GM21737 (cell line): Measurements from ENCODE around the gene GPR82.
A peak's percentile ranks its signal among the peaks of the same experiment; 100 is the strongest.
"Not testable (repeated sequence)": the region's sequence is repeated elsewhere in the genome, so short reads cannot be mapped to it uniquely, and the experiment has no call there.

Experiments used
- ATAC-seq: cut with Tn5 transposase; IDR thresholded peaks from one replicate; pipeline ENCODE4 v1.9.1; 2021; ENCODE audit warnings: mild to moderate bottlenecking, moderate library complexity; ENCODE audit not compliant: unreplicated experiment

The GPR82 gene

GRCh38 chrX:41718481-41719235 is 5.3 kb upstream of the GPR82 start:
- ATAC-seq: no peak

DNA sequence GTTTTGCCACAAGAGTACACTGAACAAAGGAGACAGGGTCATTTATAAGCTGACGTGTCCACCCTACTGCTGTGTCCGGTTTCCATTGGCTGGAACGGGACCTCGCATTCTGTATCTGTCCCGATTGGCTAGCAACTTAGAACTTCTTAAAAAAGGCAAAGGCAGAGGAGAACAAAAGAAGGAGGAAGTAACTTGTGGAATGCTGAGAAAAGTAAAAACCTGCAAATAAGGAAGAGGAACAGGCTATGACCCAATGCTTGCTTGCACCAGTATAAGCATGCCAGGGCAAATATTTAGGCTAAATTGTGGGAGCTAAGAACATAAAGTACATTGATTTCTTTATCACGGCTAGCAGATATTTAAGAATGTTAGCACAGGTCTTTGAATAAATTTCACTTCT is 4.4 kb upstream of the GPR82 start:
- not testable (repeated sequence) for ATAC-seq

GRCh38 chrX:41720125-41720779 is 3.7 kb upstream of the GPR82 start:
- ATAC-seq: peak; percentile 76

DNA sequence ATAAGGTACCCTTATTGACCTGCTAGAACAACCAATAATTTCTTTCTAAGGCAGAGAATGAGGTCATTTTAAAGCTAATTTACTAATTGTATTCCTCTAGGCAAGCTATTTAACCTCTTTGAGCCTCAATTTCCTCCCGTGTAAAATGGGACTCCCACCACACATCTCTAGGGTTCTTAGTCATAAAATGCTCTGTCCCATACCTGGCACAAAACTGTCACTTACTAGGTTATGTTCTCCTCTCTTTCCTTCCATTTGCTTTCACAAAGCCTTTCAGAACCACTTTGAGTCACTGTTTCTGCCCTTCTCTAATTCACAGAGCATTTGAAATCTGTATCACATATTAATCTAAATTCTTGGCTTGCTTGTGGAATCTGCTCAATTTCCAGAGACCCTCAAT is 2.4 kb upstream of the GPR82 start:
- ATAC-seq: no peak

- ATAC-seq: no peak
These were observed 1.8 kb upstream of the GPR82 start for GRCh38 chrX:41722214-41722613.

DNA sequence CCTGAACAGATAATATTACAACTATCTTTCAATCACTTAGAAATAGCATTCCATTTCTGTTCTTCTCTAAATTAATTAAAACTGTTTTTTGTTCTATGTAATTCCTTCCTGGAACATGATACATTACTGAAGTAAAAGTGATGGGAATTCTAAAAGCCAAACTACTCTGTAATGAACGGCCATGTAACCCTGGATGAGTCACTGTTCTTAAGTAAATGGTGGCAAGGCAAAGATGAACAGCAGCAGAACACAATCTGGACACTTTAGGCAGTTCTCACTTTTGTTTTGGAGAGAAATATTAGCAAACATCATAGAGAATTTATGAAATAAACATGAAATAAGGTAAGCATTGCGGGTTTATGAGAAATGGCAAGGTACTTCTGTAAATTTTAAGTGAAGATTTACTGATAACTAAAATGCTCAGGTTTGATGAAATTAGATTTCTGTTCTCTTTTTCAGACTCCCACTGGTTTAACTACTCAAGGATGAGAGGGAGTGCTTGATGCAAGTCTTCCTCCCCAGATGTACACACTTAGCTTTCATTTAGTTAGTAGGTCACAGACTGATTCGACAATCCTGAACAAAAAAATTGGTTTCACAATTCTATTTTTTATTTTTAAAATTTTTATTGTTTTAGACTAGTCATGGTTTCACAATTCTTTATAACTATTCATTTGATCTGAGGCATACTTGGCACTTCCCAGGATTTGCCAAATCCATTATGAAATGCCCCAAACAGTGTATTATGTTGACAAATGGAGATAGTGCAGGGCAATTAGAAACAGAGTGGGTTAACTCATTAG is 964 bp upstream of the GPR82 start:
- ATAC-seq: no peak

GRCh38 chrX:41728125-41728524 is 4.1 kb downstream of the GPR82 start:
- ATAC-seq: no peak

DNA sequence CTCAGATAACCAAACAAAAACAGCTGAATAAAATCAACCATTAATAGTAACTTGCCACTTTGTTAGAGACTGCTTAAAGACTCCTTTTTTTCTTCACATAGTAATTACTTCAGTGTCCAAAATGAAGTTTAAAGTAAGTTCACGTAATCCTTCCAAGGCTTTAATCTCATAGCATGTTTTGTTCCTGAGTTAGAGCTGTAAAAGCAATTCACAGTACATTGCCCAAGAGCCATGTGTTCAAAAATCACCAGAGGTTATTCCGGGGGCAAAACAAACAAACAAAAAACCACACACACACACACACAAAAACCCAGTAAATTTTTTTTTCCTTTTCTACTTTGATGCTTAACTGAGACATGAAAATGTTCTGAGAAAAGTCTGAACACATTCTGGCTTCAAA is 6.1 kb downstream of the GPR82 start:
- no peak for ATAC-seq

GRCh38 chrX:41732260-41732659 is 8.3 kb downstream of the GPR82 start:
- no peak for ATAC-seq

GRCh38 chrX:41733939-41734338 is 10.0 kb downstream of the GPR82 start:
- ATAC-seq: peak; percentile 97

- no peak for ATAC-seq
These were observed 10.5 kb downstream of the GPR82 start for GRCh38 chrX:41734530-41734929.

GRCh38 chrX:41737065-41737464 is 13.1 kb downstream of the GPR82 start:
- ATAC-seq: no peak

DNA sequence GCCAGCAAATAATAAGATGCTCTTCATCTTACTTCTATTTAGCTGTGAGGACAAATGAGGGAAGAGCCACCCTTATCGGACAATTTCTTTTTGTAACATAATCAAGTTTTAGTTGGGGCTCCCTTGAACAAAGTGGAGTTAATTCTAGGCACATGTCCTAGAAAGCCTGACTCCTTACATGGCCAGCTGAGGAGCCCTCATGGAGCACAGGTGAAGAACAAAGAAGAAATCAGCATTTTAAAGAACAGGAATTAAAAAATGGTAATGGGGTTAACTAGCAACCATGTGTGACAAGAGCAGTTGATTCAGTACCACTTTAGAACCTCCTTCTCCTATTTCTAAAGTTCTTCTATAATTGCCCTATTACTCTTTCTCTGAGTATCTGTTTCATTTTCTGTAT is 15.9 kb downstream of the GPR82 start:
- ATAC-seq: no peak

GRCh38 chrX:41750716-41751115 is 26.7 kb downstream of the GPR82 start:
- ATAC-seq: no peak

GRCh38 chrX:41758401-41758800 is 34.4 kb downstream of the GPR82 start:
- no peak for ATAC-seq

DNA sequence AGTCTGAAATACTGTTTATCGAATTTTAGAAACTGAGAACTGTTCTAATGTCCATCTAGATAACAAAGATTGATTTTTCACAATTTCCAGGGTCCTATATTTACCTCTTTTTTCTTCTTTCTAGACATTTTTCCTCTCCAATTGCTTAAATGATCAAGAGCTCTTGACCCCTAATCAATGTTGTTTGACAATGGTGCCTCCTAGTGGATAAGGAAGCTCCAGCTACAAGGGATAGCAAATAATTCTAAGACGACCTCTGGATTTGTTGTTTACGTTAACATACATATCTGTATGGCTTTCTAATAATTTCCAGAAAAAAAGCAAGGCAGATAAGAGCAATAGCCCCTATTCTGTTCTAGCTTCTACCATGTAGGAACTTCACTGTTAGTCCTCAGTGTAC is 35.8 kb downstream of the GPR82 start:
- no peak for ATAC-seq

DNA sequence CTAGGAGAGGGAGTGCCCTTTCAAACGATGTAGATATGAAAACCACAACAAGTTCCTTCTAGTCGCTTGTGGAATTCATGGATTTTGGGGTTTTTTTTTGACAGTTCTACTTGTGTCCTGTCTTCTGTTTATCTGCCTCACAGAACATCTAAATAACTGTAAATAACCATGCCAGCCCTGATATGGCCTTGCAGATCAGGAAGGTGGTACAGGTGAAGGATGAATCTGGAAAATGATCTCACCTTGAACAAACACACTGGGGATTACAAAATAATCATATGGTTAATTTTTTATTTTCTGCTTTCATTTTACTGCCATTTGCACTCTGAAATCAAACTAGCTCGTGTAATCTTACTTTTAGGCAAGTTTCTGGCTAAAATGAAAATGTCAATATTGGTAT is 37.2 kb downstream of the GPR82 start:
- no peak for ATAC-seq

DNA sequence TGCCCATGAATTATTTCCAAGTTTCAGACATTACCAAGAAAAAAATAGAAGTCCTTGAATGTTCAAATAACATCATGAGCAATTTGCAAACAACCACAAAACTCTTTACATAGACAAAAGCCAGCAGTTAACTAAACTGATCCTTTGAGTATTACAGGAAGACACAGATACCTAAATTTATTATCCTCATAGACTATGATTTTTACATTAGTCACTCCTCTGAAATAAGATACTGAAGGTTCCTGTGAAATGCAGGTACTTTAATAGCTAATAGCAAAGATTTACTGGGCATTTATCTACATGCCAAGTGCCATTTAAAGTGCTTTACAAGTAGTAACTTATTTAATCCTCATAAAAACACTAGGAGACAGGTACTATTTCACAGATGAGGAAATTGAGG is 37.7 kb downstream of the GPR82 start:
- ATAC-seq: no peak

DNA sequence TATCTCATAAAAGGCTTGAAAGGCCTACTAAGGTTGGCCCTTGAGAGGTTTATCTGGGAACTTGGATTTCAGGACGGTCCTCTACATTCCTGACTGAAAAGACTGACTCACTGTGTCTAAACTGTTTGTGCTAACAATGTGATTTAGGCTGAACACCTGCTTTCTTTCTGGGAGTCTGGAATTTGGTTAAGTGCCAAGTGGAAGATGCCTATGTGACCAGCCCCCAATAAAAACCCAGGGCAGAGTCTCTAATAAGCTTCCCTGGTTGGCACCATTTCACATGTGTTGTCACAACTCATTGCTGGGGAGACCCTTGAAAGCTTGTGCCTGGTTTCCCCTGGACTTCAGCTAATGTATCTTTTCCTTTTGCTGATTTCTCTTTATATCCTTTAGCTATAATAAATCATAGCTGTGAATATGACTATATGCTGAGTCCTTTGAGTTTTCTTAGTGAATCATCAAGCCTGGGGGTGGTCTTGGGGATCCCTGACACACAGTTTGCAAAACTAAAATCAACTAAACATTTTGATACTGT is 55.1 kb downstream of the GPR82 start:
- ATAC-seq: no peak
